Measurements from ENCODE around the gene NKAIN2.
"Not testable (repeated sequence)": the region's sequence is repeated elsewhere in the genome, so short reads cannot be mapped to it uniquely, and the experiment has no call there.

Gene NKAIN2

GRCh38 chr6:124557873-124558272 lies 754.2 kb downstream of the NKAIN2 start:
- Histone ChIP-seq H3K4me1 (ENCODE audit: control insufficient read depth in 2 of 2, insufficient read depth in 2 of 2, low read length in 2 of 2) (no peaks in the 10 kb centered on the region), H3K27ac (ENCODE audit: low read depth in 2 of 2, low read length in 2 of 2) (no peak overlapping the region), H3K4me3 (ENCODE audit: low read length in 2 of 2) (no peak overlapping the region), H3K27me3 (ENCODE audit: control insufficient read depth in 2 of 2, insufficient read depth in 2 of 2, low read length in 2 of 2) (no peaks in the 10 kb centered on the region), H3K36me3 (ENCODE audit: control insufficient read depth in 2 of 2, insufficient read depth in 2 of 2, low read length in 2 of 2) (no peaks in the 10 kb centered on the region), H3K9ac (ENCODE audit: low read depth in 1 of 2, low read length in 2 of 2) (no peak overlapping the region), H3K9me3 (ENCODE audit: control insufficient read depth in 2 of 2, low read length in 2 of 2) (no peaks in the 10 kb centered on the region)

GRCh38 chr6:124560078-124560477 lies 756.4 kb downstream of the NKAIN2 start:
- H3K4me3 ChIP-seq (ENCODE audit: low read length in 2 of 2); H3K36me3 ChIP-seq (ENCODE audit: control insufficient read depth in 2 of 2, insufficient read depth in 2 of 2, low read length in 2 of 2); H3K4me1 ChIP-seq (ENCODE audit: control insufficient read depth in 2 of 2, insufficient read depth in 2 of 2, low read length in 2 of 2); H3K27ac ChIP-seq (ENCODE audit: low read depth in 2 of 2, low read length in 2 of 2); H3K9me3 ChIP-seq (ENCODE audit: control insufficient read depth in 2 of 2, low read length in 2 of 2); H3K27me3 ChIP-seq (ENCODE audit: control insufficient read depth in 2 of 2, insufficient read depth in 2 of 2, low read length in 2 of 2); H3K9ac ChIP-seq (ENCODE audit: low read depth in 1 of 2, low read length in 2 of 2): not testable (repeated sequence)

GRCh38 chr6:124560873-124561567 lies 757.4 kb downstream of the NKAIN2 start:
- H3K9me3 ChIP-seq (ENCODE audit: control insufficient read depth in 2 of 2, low read length in 2 of 2) = no peaks in the 10 kb centered on the region
- no peaks in the 10 kb centered on the region for H3K27me3 ChIP-seq (ENCODE audit: control insufficient read depth in 2 of 2, insufficient read depth in 2 of 2, low read length in 2 of 2)
- H3K4me1 ChIP-seq (ENCODE audit: control insufficient read depth in 2 of 2, insufficient read depth in 2 of 2, low read length in 2 of 2) = no peaks in the 10 kb centered on the region
- H3K9ac ChIP-seq (ENCODE audit: low read depth in 1 of 2, low read length in 2 of 2) = no peak overlapping the region
- no peak overlapping the region for H3K27ac ChIP-seq (ENCODE audit: low read depth in 2 of 2, low read length in 2 of 2)
- H3K36me3 ChIP-seq (ENCODE audit: control insufficient read depth in 2 of 2, insufficient read depth in 2 of 2, low read length in 2 of 2) = no peaks in the 10 kb centered on the region
- no peak overlapping the region for H3K4me3 ChIP-seq (ENCODE audit: low read length in 2 of 2)

- Histone ChIP-seq H3K4me3 (ENCODE audit: low read length in 2 of 2) (no peak overlapping the region), H3K36me3 (ENCODE audit: control insufficient read depth in 2 of 2, insufficient read depth in 2 of 2, low read length in 2 of 2) (no peaks in the 10 kb centered on the region), H3K27me3 (ENCODE audit: control insufficient read depth in 2 of 2, insufficient read depth in 2 of 2, low read length in 2 of 2) (no peaks in the 10 kb centered on the region), H3K27ac (ENCODE audit: low read depth in 2 of 2, low read length in 2 of 2) (no peak overlapping the region), H3K4me1 (ENCODE audit: control insufficient read depth in 2 of 2, insufficient read depth in 2 of 2, low read length in 2 of 2) (no peaks in the 10 kb centered on the region), H3K9me3 (ENCODE audit: control insufficient read depth in 2 of 2, low read length in 2 of 2) (no peaks in the 10 kb centered on the region), H3K9ac (ENCODE audit: low read depth in 1 of 2, low read length in 2 of 2) (no peak overlapping the region)
These were observed 758.0 kb downstream of the NKAIN2 start for GRCh38 chr6:124561635-124562130.

- H3K9ac ChIP-seq (ENCODE audit: low read depth in 1 of 2, low read length in 2 of 2); H3K4me1 ChIP-seq (ENCODE audit: control insufficient read depth in 2 of 2, insufficient read depth in 2 of 2, low read length in 2 of 2); H3K9me3 ChIP-seq (ENCODE audit: control insufficient read depth in 2 of 2, low read length in 2 of 2); H3K27me3 ChIP-seq (ENCODE audit: control insufficient read depth in 2 of 2, insufficient read depth in 2 of 2, low read length in 2 of 2); H3K27ac ChIP-seq (ENCODE audit: low read depth in 2 of 2, low read length in 2 of 2); H3K36me3 ChIP-seq (ENCODE audit: control insufficient read depth in 2 of 2, insufficient read depth in 2 of 2, low read length in 2 of 2); H3K4me3 ChIP-seq (ENCODE audit: low read length in 2 of 2): not testable (repeated sequence)
These were observed 760.5 kb downstream of the NKAIN2 start for GRCh38 chr6:124564125-124564524.

GRCh38 chr6:124567401-124567800 lies 763.7 kb downstream of the NKAIN2 start:
- Histone ChIP-seq H3K9me3 (ENCODE audit: control insufficient read depth in 2 of 2, low read length in 2 of 2) (no peaks in the 10 kb centered on the region), H3K27ac (ENCODE audit: low read depth in 2 of 2, low read length in 2 of 2) (no peak overlapping the region), H3K4me1 (ENCODE audit: control insufficient read depth in 2 of 2, insufficient read depth in 2 of 2, low read length in 2 of 2) (no peaks in the 10 kb centered on the region)

GRCh38 chr6:124573953-124574352 lies 770.3 kb downstream of the NKAIN2 start:
- Histone ChIP-seq H3K27me3 (ENCODE audit: control insufficient read depth in 2 of 2, insufficient read depth in 2 of 2, low read length in 2 of 2) (no peaks in the 10 kb centered on the region), H3K4me1 (ENCODE audit: control insufficient read depth in 2 of 2, insufficient read depth in 2 of 2, low read length in 2 of 2) (no peaks in the 10 kb centered on the region), H3K9ac (ENCODE audit: low read depth in 1 of 2, low read length in 2 of 2) (no peak overlapping the region), H3K4me3 (ENCODE audit: low read length in 2 of 2) (no peak overlapping the region), H3K36me3 (ENCODE audit: control insufficient read depth in 2 of 2, insufficient read depth in 2 of 2, low read length in 2 of 2) (no peaks in the 10 kb centered on the region), H3K9me3 (ENCODE audit: control insufficient read depth in 2 of 2, low read length in 2 of 2) (no peaks in the 10 kb centered on the region), H3K27ac (ENCODE audit: low read depth in 2 of 2, low read length in 2 of 2) (no peak overlapping the region)

More at GRCh38 chr6:124567401-124567800, 763.7 kb downstream of the NKAIN2 start:
- Histone ChIP-seq H3K9ac (ENCODE audit: low read depth in 1 of 2, low read length in 2 of 2) (no peak overlapping the region), H3K4me3 (ENCODE audit: low read length in 2 of 2) (no peak overlapping the region), H3K27me3 (ENCODE audit: control insufficient read depth in 2 of 2, insufficient read depth in 2 of 2, low read length in 2 of 2) (no peaks in the 10 kb centered on the region), H3K36me3 (ENCODE audit: control insufficient read depth in 2 of 2, insufficient read depth in 2 of 2, low read length in 2 of 2) (no peaks in the 10 kb centered on the region)

- H3K27me3 ChIP-seq (ENCODE audit: control insufficient read depth in 2 of 2, insufficient read depth in 2 of 2, low read length in 2 of 2) = no peaks in the 10 kb centered on the region
- no peaks in the 10 kb centered on the region for H3K36me3 ChIP-seq (ENCODE audit: control insufficient read depth in 2 of 2, insufficient read depth in 2 of 2, low read length in 2 of 2)
- no peaks in the 10 kb centered on the region for H3K4me1 ChIP-seq (ENCODE audit: control insufficient read depth in 2 of 2, insufficient read depth in 2 of 2, low read length in 2 of 2)
- H3K27ac ChIP-seq (ENCODE audit: low read depth in 2 of 2, low read length in 2 of 2) = no peak overlapping the region
- H3K4me3 ChIP-seq (ENCODE audit: low read length in 2 of 2) = no peak overlapping the region
- H3K9ac ChIP-seq (ENCODE audit: low read depth in 1 of 2, low read length in 2 of 2) = no peak overlapping the region
- H3K9me3 ChIP-seq (ENCODE audit: control insufficient read depth in 2 of 2, low read length in 2 of 2) = no peaks in the 10 kb centered on the region
These were observed 774.1 kb downstream of the NKAIN2 start for GRCh38 chr6:124577734-124578281.

- no peaks in the 10 kb centered on the region for H3K9me3 ChIP-seq (ENCODE audit: control insufficient read depth in 2 of 2, low read length in 2 of 2)
These were observed 786.3 kb downstream of the NKAIN2 start for GRCh38 chr6:124590001-124590400.

GRCh38 chr6:124599656-124600055 lies 796.0 kb downstream of the NKAIN2 start:
- Histone ChIP-seq H3K4me3 (ENCODE audit: low read length in 2 of 2) (no peak overlapping the region), H3K27ac (ENCODE audit: low read depth in 2 of 2, low read length in 2 of 2) (no peak overlapping the region), H3K4me1 (ENCODE audit: control insufficient read depth in 2 of 2, insufficient read depth in 2 of 2, low read length in 2 of 2) (no peaks in the 10 kb centered on the region), H3K9me3 (ENCODE audit: control insufficient read depth in 2 of 2, low read length in 2 of 2) (no peaks in the 10 kb centered on the region), H3K9ac (ENCODE audit: low read depth in 1 of 2, low read length in 2 of 2) (no peak overlapping the region), H3K27me3 (ENCODE audit: control insufficient read depth in 2 of 2, insufficient read depth in 2 of 2, low read length in 2 of 2) (no peaks in the 10 kb centered on the region), H3K36me3 (ENCODE audit: control insufficient read depth in 2 of 2, insufficient read depth in 2 of 2, low read length in 2 of 2) (no peaks in the 10 kb centered on the region)

More at GRCh38 chr6:124590001-124590400, 786.3 kb downstream of the NKAIN2 start:
- no peak overlapping the region for H3K9ac ChIP-seq (ENCODE audit: low read depth in 1 of 2, low read length in 2 of 2)
- no peak overlapping the region for H3K4me3 ChIP-seq (ENCODE audit: low read length in 2 of 2)
- H3K27me3 ChIP-seq (ENCODE audit: control insufficient read depth in 2 of 2, insufficient read depth in 2 of 2, low read length in 2 of 2) = no peaks in the 10 kb centered on the region
- no peaks in the 10 kb centered on the region for H3K4me1 ChIP-seq (ENCODE audit: control insufficient read depth in 2 of 2, insufficient read depth in 2 of 2, low read length in 2 of 2)
- H3K27ac ChIP-seq (ENCODE audit: low read depth in 2 of 2, low read length in 2 of 2) = no peak overlapping the region
- no peaks in the 10 kb centered on the region for H3K36me3 ChIP-seq (ENCODE audit: control insufficient read depth in 2 of 2, insufficient read depth in 2 of 2, low read length in 2 of 2)

Data from mucosa of rectum (tissue), 2 donors.